ENCODE measurements around the gene KLRD1.
A peak's percentile ranks its signal among the peaks of the same experiment; 100 is the strongest.
"Not testable (repeated sequence)": the region's sequence is repeated elsewhere in the genome, so short reads cannot be mapped to it uniquely, and the experiment has no call there.

The KLRD1 gene

GRCh38 chr12:10307630-10308029, at the start of gene KLRD1:
Gene KLRD1 (plus strand): TSS chr12:10307870. CDS start chr12:10308078, 208 bp downstream.
- DNase-seq, result no peak

GRCh38 chr12:10260927-10261326, 46.7 kb upstream of the KLRD1 start:
- no peak for DNase-seq

DNA sequence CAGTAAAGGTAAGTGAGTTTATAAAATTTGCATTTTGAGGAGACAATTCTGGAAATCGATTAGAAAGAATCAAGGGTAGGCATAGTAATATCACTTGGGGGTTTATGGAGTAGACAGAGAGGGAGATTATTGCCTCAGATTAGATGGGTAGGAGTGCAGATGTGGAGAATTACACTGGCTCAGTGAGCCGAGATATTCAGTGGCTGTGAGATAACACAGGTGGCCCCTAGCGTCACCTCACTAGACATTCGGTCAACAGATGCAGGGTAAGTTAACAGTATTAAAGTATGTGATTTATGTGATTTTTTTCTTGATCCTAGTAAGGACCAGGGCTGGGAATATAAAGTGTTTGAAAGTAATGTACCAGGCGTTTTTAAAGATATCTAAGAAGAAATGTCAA, 39.6 kb upstream of the KLRD1 start:
- DNase-seq, result peak in 2 of 3 experiments; percentile 40 to 74

DNA sequence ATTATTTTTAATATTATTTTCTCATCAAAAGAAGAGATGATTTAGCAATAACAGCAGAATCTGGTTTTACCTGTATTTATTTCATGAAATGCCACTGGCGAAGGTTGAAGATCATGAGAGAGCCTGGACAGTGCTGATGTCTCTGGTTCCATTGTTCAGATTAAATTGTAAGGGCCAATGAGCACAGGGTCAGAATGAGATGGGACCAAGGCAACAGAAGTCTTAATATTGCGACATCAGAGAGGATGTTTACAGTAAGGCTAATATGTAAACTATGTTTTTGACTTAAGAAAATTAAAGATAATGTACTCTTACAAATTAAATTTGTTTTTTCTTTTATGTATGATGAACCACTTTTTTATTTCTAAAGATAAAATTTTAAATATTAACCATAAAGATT, 35.2 kb upstream of the KLRD1 start:
- peak in 1 of 3 experiments; percentile 19 for DNase-seq

- no peak for DNase-seq
These were observed 30.9 kb upstream of the KLRD1 start for GRCh38 chr12:10276774-10277173.

DNA sequence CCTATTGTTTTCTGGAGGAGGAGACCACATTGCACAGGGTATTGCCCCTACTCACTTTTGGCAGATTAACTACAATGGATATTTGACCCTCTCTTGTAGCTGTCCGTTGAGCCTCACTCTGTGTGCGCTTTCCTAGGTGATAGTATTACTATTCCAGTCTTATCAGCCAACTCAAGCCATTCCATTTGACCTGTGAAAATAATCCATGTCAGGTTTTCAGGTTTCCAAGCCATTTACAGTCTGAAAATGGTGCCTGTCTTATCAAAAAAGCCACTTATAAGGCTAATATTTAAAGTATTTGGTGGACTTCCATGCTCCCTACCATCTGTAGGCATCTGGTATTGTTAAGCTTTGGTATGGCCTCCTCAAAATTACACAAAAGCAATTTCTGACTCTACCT, 29.6 kb upstream of the KLRD1 start:
- DNase-seq, result no peak

DNA sequence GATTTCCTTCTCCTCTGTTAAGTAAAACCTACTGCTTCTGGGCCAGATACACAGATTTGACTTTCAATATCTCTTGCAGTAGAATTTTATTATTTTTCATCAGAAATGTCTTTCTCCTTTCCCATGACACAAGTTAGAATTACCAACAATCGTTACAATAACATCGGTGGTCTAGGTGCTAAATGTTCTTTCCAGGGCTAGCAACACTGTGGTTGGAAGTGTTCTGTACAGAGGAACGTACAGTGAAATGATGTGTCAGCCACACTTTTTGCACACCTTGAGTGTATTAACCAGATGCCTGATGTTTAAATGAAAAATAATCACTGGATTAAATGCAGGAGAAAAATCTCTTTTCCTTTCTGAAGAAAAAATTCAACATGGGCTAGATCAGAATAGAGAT, 27.7 kb upstream of the KLRD1 start:
- DNase-seq, result no peak

DNA sequence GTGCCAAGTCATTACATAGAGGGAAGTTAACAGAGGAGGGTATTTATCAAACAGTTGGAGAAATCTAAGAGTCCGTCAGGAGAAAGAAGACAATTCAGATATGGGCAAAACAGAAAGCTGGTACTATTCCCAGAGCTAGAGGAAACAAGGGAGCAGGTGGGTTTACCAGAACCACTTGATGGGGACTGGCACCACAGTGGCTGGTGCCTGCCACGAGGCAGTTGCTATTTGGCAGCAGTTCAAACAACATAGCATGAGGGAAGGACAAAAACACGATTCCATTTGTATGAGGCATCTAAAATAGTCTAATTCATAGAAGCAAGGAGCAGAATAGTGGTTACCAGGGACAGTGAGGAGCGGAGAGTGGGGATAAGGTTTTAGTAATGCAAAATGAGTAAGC, 24.6 kb upstream of the KLRD1 start:
- peak in 2 of 3 experiments; percentile 11 to 44 for DNase-seq

DNA sequence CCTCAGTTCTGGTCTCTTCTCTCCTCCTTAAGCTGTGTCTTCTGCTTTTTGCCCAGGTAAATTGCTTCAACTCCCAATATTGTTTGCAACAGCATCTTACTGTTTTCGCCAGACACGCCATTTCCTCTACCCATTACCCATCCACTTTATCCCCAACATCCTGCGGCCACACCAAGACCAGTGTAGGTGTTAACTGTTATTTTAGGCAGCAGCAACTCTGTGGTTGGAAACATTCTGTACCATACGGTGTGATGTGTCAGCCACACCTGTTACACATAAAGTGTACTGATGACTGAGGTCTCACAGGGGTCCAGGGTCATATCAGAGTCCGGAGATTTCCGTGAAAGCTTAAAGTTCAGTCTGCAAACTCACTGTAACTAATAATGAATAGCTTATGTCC, 21.8 kb upstream of the KLRD1 start:
- DNase-seq, result no peak

DNA sequence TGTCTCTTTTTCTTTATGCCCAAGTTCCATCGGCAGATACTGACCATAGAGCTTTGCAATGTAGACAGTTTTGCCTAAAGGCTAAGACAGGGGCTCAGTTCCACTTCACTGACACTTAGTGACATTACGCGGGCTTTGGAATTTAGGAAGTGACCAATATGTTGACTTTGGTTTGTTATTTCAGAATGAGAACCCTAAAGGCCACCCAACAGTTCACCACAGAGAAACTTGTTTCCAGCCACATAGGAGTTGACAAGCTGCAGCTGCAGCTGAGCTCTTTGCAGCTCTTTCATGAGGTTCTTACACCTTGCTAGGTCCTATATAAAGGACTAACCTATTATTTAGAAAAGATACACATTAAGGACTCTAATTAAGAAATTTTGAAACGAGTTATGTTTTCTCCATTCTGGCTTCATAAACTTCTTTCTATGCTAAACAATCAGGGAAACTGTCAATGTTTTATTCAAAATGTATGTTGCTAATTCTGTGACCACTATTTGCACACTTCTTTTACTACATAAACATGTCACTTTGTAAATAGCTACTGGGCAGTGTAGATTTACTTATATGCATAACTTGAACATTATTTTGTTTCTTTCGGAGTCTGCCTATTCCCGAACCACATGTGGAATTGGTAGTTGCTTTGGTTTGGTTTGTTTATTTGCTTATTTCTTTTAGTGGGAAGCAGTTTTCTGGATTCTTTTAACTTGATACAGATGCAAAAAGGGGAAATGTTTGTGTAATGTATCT, 18.5 kb upstream of the KLRD1 start:
- DNase-seq, result no peak

DNA sequence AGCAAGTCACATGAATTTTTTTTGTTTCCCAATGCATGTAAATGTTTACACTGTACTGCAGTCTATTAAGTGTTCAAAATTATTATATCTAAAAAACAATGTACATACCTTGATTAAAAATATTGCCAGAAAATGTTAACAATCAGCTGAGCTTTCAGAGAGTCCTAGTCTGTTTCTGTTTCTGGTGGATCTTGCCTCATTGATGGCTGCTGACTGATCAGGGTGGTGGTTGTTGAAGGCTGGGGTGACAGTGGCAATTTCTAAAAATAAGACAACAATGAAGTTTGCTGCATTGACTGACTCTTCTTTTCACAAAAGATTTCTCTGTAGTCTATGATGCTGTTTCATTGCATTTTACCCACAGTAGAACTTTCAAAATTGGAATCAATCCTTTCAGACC, 16.6 kb upstream of the KLRD1 start:
- DNase-seq, result no peak

GRCh38 chr12:10293151-10293550, 14.5 kb upstream of the KLRD1 start:
- no peak for DNase-seq

DNA sequence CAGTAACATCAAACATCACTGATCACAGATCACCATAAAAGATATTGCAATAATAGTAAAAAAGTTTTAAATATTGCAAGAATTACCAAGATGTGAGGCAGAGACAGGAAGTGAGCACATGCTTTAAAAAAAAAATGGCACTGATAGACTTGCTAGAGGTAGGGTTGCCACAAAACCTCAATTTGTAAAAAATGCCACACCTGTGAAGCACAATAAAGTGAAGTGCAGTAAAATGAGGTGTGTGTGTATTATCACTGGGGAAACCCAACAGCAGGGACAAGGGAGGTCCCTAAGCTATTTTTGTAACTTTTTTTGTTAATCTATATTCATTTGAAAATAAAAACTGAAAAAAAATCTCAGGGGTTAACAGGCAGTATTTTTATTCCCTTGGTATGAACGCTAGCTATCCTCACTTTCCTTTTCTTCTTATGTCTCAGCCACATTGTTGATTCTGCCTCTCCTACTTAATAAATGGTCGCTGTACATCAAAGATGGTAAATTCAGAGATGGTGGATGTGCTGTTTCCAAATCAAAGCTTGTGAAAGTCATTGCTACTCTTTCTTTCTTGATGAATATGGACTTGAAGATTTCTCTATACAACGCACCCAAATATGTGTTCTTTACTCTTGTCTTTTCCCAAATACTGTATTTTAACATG, 14.0 kb upstream of the KLRD1 start:
- no peak for DNase-seq

GRCh38 chr12:10301103-10301502, 6.6 kb upstream of the KLRD1 start:
- DNase-seq, result no peak

DNA sequence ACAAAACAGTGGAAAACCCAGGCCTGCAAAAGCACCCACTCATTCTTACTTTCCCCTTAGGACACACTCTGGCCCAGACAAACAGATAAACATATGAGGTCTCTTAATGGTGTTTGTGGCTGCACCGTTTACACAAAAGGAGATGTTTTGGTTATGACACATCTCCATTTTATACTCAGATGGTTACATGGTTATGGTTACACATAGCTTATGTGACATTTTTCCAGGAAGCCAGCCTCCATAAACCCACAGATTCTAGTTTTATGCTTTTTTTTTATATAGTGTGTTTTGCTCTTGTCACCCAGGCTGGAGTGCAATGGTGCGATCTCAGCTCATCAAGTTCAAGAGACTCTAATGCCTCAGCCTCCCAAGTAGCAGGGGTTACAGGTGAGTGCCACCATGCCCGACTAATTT, 3.5 kb upstream of the KLRD1 start:
- DNase-seq, result no peak

GRCh38 chr12:10305411-10305810, 2.3 kb upstream of the KLRD1 start:
- DNase-seq, result no peak

GRCh38 chr12:10310926-10311720, 3.5 kb downstream of the KLRD1 start:
- DNase-seq, result no peak

DNA sequence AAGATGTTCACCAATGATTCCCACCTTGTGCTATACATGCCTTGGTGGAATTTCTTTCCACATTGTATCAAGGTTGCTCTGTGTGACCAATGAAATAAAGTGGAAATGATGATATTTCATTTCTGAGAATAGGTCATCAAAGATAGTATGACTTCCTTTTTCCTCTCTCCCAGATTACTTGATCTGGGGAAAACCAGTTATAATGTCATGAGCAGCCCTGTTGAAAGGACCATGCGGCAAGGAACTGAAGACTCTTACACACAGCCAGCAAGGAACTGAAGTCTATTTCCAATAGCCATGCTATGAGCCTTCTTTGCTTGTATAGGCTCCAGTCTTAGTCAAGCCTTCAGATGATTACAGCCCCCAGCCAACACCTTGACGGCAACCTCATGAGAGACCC, 11.7 kb downstream of the KLRD1 start:
- no peak for DNase-seq

DNA sequence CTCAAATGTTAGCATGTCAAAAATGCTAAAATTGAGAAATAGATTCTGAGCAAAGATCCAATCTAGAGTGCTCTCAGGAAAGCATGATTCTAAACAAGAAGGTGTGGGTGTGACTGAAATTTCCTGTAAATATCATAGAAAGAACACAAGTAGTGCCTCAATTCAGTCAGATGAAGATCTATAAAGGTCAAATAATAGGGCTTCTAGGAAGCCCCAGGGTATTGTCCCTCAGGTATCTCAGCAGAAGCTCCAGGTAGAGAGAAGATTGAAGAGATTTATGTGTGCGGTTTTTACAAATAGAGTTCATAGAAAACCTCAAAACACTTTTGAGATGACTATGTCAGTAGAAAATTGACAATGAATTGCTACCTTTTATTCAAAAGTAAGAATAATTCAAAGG, 13.0 kb downstream of the KLRD1 start:
- DNase-seq, result no peak

- not testable (repeated sequence) for DNase-seq
These were observed 21.0 kb downstream of the KLRD1 start for GRCh38 chr12:10328691-10329090.

DNA sequence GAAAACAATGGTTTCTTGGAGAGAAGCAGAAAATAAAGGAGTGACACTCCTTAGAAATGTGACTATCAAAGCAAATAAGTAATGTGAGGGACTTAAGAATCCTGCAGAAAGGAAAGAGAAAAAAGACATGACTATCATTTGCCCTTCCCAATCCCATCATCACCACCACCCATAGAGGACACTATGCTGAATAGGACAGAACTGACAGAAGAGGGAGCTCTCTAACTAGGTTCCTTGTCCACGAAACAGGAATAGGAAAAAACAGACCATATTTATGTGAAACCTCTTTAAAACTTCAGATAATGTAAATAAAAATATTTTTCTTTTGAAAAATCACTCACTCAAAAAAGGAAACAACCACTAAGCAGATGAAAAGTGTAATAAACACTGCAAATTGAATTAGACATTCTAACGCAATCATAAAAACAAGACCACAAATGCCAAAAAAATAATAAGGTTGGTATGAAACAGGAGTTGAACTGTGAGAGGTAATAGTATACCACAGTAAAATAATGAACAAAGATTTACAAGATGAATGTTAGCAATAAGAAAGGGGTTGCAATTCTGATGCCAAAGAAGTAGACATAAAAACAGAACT, 24.1 kb downstream of the KLRD1 start:
- DNase-seq, result peak; percentile 25 to 81 (median 36)

- DNase-seq, result not testable (repeated sequence)
These were observed 28.5 kb downstream of the KLRD1 start for GRCh38 chr12:10336196-10336595.

DNA sequence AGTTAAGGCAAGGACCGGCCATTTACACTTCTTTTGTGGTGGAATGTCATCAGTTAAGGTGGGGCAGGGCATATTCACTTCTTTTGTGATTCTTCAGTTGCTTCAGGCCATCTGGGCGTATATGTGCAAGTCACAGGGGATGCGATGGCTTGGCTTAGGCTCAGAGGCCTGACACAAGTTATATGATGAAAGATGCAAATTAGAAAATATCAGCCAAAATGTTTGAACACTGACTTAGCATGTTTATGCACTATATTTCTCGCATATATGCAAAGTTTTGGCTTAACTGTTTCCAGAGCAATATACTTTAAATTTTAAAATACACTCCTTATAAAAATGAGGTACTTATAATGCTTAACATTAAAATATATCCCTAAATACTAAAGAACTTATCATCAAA, 30.8 kb downstream of the KLRD1 start:
- not testable (repeated sequence) for DNase-seq

Measured in NCI-H1417 (cell line).